ENCODE data around the gene DCC.

The DCC gene

GRCh38 chr18:52343731-52344340, 3.8 kb downstream of the DCC start:
- POLR2A ChIA-PET: no interaction called here
- no peak overlapping the region for H3K4me3 ChIP-seq (ENCODE audit: low read depth, low read length)
- no peak for TF ChIP-seq CTCF (IDR thresholded peaks at IDR 0.05; ENCODE audit: insufficient read depth, low read length, missing control alignments)
- CTCF ChIA-PET: interaction anchor here (1.2 to 12.2 kb wide), 3 partner anchors 10 to 327 kb away, joined by 4 to 174 read pairs (median 6); no protein-coding TSS in a partner anchor
- no peak for DNase-seq (ENCODE audit: low read depth, low spot score)

- H3K4me3 ChIP-seq (ENCODE audit: low read depth, low read length): no peak overlapping the region
- ChIA-PET POLR2A (no interaction called here), CTCF (interaction anchor here (1.2 to 12.2 kb wide), 3 partner anchors 9 to 326 kb away, joined by 4 to 174 read pairs (median 6); no protein-coding TSS in a partner anchor)
- DNase-seq (ENCODE audit: low read depth, low spot score): no peak
- no peak for TF ChIP-seq CTCF (IDR thresholded peaks at IDR 0.05; ENCODE audit: insufficient read depth, low read length, missing control alignments)
Observed at GRCh38 chr18:52344881-52345280, 4.9 kb downstream of the DCC start.

- POLR2A ChIA-PET: no interaction called here
- CTCF ChIA-PET: interaction anchor here (1.9 to 12.2 kb wide), 2 partner anchors 8 to 326 kb away, joined by 6 to 174 read pairs; no protein-coding TSS in a partner anchor
- no peak for DNase-seq (ENCODE audit: low read depth, low spot score)
- H3K4me3 ChIP-seq (ENCODE audit: low read depth, low read length): no peak overlapping the region
- no peak for TF ChIP-seq CTCF (IDR thresholded peaks at IDR 0.05; ENCODE audit: insufficient read depth, low read length, missing control alignments)
Observed at GRCh38 chr18:52345428-52345827, 5.4 kb downstream of the DCC start.

GRCh38 chr18:52348209-52348608, 8.2 kb downstream of the DCC start:
- no peak for DNase-seq (ENCODE audit: low read depth, low spot score)
- peak; percentile 24 for TF ChIP-seq CTCF (IDR thresholded peaks at IDR 0.05; ENCODE audit: insufficient read depth, low read length, missing control alignments)
- CTCF ChIA-PET: no interaction called here
- no peak overlapping the region for H3K4me3 ChIP-seq (ENCODE audit: low read depth, low read length)
- POLR2A ChIA-PET: no interaction called here

- DNase-seq (ENCODE audit: low read depth, low spot score): no peak
- no peak for TF ChIP-seq CTCF (IDR thresholded peaks at IDR 0.05; ENCODE audit: insufficient read depth, low read length, missing control alignments)
- ChIA-PET POLR2A (no interaction called here), CTCF (interaction anchor here (1.4 kb wide), 1 partner anchor 321 kb away, joined by 3 read pairs; no protein-coding TSS in a partner anchor)
- no peak overlapping the region for H3K4me3 ChIP-seq (ENCODE audit: low read depth, low read length)
Observed at GRCh38 chr18:52349498-52349897, 9.5 kb downstream of the DCC start.

- DNase-seq (ENCODE audit: low read depth, low spot score): no peak
- H3K4me3 ChIP-seq (ENCODE audit: low read depth, low read length): no peak overlapping the region
- POLR2A ChIA-PET: no interaction called here
- TF ChIP-seq CTCF (IDR thresholded peaks at IDR 0.05; ENCODE audit: insufficient read depth, low read length, missing control alignments): no peak
- CTCF ChIA-PET: interaction anchor here (0.6 to 1.6 kb wide), 3 partner anchors 8 to 318 kb away, joined by 3 to 6 read pairs (median 3); no protein-coding TSS in a partner anchor
Observed at GRCh38 chr18:52352920-52353319, 12.9 kb downstream of the DCC start.
